ENCODE measurements around the gene XIAP. TPM values are rescaled to one million over a fixed set of nuclear protein-coding genes. Genes with fewer than 3 reads are reported as not detected.

XIAP gene
- total and polyA plus RNA-seq, 9 of the 15 experiments (the other 6 are each of a cell fraction or from before 2014, with no cell fraction given): 5.7 to 40.5 (median 19.8) TPM

GRCh38 chrX:123962794-123963373, 103.0 kb downstream of the XIAP start (continued):
- TF ChIP-seq ZNF318 (IDR thresholded peaks at IDR 0.05; ENCODE audit: borderline replicate concordance in 1 of 2, low read depth in 1 of 2): peak in 1 of 2 experiments; percentile 16; a peak in 1 of 4 replicates
- 0 out of 2 replicates have a peak, but pooled peaks have one; percentile 68 for TF ChIP-seq PML (IDR thresholded peaks at IDR 0.05; ENCODE audit: low read length)
- TF ChIP-seq ZNF592 (IDR thresholded peaks at IDR 0.05): no peak
- TF ChIP-seq MAFF (IDR thresholded peaks at IDR 0.05; ENCODE audit: low read length): 0 out of 2 replicates have a peak, but pooled peaks have one; percentile 7
- no peak for TF ChIP-seq RBM39 (optimal IDR thresholded peaks at IDR 0.05; ENCODE audit: low read depth, low read length)
- TF ChIP-seq HMBOX1 (IDR thresholded peaks at IDR 0.05): peak; percentile 58
- peak; percentile 53 to 63; a peak in 3 of 4 replicates for TF ChIP-seq MNT (conservative IDR thresholded peaks at IDR 0.05)
- peak; percentile 78; the same call in 1 of the 2 replicates for TF ChIP-seq CREM (IDR thresholded peaks at IDR 0.05; ENCODE audit: low read depth)
- TF ChIP-seq MYC (IDR thresholded peaks at IDR 0.05; ENCODE audit: low read depth, low read length): peak; percentile 38; the same call in 1 of the 2 replicates
- no peak for TF ChIP-seq MYC (CRISPR knock-in tag; IDR thresholded peaks at IDR 0.05; ENCODE audit: borderline replicate concordance, low read depth)
